ENCODE data around the gene MXD4. TPM values are rescaled to one million over a fixed set of nuclear protein-coding genes. Genes with fewer than 3 reads are reported as not detected.

Gene MXD4
- total and polyA plus RNA-seq, 9 of the 15 experiments (the other 6 are each of a cell fraction or from before 2014, with no cell fraction given), result 0.06 to 13.5 (median 5.9) TPM

- TF ChIP-seq, protein P1, sequence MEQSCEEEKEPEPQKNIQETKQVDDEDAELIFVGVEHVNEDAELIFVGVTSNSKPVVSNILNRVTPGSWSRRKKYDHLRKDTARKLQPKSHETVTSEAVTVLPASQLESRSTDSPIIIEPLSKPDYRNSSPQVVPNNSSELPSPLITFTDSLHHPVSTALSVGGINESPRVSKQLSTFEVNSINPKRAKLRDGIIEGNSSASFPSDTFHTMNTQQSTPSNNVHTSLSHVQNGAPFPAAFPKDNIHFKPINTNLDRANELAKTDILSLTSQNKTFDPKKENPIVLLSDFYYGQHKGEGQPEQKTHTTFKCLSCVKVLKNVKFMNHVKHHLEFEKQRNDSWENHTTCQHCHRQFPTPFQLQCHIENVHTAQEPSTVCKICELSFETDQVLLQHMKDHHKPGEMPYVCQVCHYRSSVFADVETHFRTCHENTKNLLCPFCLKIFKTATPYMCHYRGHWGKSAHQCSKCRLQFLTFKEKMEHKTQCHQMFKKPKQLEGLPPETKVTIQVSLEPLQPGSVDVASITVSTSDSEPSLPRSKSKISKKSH (CRISPR knock-in tag; IDR thresholded peaks at IDR 0.05), result no peak
- TF ChIP-seq CBX2 (IDR thresholded peaks at IDR 0.05; ENCODE audit: insufficient read depth, low read length, poor library complexity, severe bottlenecking), result no peak
- no peak for TF ChIP-seq ETS1 (conservative IDR thresholded peaks at IDR 0.05; ENCODE audit: control insufficient read depth, low read depth, low read length)
- no peak for TF ChIP-seq SMARCA4 (IDR thresholded peaks at IDR 0.05)
- TF ChIP-seq SETDB1 (IDR thresholded peaks at IDR 0.05; ENCODE audit: low read length), result no peak
Observed at GRCh38 chr4:2276581-2277325, 14.8 kb upstream of the MXD4 start (continued).

DNA sequence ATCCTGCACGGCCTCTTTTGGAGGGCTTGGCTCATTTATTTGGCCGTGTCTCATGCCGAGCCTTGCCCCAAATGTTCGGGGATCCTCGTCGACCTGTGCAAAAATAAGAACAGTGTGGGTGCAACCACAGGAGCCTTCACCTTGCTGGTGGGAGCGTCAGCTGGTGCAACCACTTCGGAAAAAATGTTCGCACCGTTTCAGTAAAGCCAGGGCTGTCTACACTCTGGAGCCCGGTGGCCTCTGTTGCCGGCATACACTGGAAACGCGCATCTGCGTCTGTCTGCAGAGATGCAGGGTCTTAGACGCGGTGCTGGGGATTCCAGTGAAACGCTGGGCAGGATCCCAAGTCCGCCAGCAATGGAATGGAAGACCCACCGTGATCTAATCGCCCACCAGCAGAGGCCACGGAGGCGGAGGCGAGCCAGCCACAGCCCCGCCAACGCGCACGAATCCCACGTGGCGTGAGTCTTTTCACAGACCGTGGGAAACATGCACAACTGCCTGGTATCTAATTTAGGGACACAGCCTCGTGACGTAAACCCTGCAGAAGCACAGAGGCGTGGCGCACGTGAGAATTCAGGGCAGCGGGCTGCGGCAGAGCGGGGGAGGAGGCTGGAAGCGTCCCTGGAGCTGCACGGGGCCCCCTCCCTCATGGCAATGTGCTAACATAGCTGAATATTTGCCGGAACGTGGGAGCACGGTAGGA, 13.8 kb upstream of the MXD4 start:
- H3K4me3 ChIP-seq, result no peak overlapping the region
- H3K4me1 ChIP-seq (replicated peaks in 1 of 2; ENCODE audit: control insufficient read depth in 2 of 2, insufficient read depth in 2 of 2, low read length in 2 of 2), result peaks cover 5 to 50% of the 10 kb centered on the region in 2 experiments; a peak in 4 of 5 replicates
- ChIA-PET POLR2A (no interaction called here), CTCF (ENCODE audit: low intra/inter-chr PET ratio) (no interaction called here)
- no peaks in the 10 kb centered on the region for H3K79me2 ChIP-seq (ENCODE audit: control insufficient read depth, insufficient read depth, low read length)
- no peak for ATAC-seq
- TF ChIP-seq ZNF217 (CRISPR knock-in tag; IDR thresholded peaks at IDR 0.05) (no peak), SNRNP70 (optimal IDR thresholded peaks at IDR 0.05; ENCODE audit: low read depth, low read length) (no peak), MCM5 (IDR thresholded peaks at IDR 0.05; ENCODE audit: low read depth) (no peak), ZBTB33 (CRISPR knock-in tag; IDR thresholded peaks at IDR 0.05) (peak; percentile 25; the same call in 1 of the 2 replicates)
- peaks cover 12% of the 10 kb centered on the region; the same call in 1 of the 3 replicates for H3K36me3 ChIP-seq (ENCODE audit: control insufficient read depth, insufficient read depth, low read length)
- no peak overlapping the region for H3K4me2 ChIP-seq (ENCODE audit: insufficient read depth, low read length)
- in situ Hi-C loops (cut with MboI), result no loop called here
- H3K9me3 ChIP-seq (replicated peaks; ENCODE audit: control insufficient read depth, insufficient read depth, low read depth, low read length), result no peaks in the 10 kb centered on the region
- peak; percentile 44 for FAIRE-seq
- WGBS (ENCODE audit: insufficient coverage, low coverage, missing lambda C conversion rate), result 79% methylated on average over 36 of the region's 44 CpGs
- no peak overlapping the region for H3K27ac ChIP-seq (ENCODE audit: extremely low read depth, low read depth, low read length)
- DNase-seq (ENCODE audit: extremely low read depth in 1 of 4, low spot score in 3 of 4), result no peak
- H3K9ac ChIP-seq (ENCODE audit: insufficient read depth in 1 of 2, low read depth in 2 of 2, low read length in 2 of 2), result peak overlapping the region in 1 of 2 experiments; percentile 7; a peak in 1 of 4 replicates
- no TSS peak for BruUV-seq (replicated peaks)
- H4K20me1 ChIP-seq (replicated peaks; ENCODE audit: control insufficient read depth, insufficient read depth, low read length), result no peaks in the 10 kb centered on the region
- H3K9me1 ChIP-seq (ENCODE audit: control insufficient read depth, insufficient read depth, low read length), result no peaks in the 10 kb centered on the region
- intact Hi-C loops (cut with micrococcal nuclease), result no loop called here
- H3K27me3 ChIP-seq (ENCODE audit: control insufficient read depth in 2 of 2, insufficient read depth in 2 of 2, low read length in 2 of 2), result no peaks in the 10 kb centered on the region
- H2AFZ ChIP-seq (ENCODE audit: low read depth, low read length), result no peak overlapping the region

Measured in K562 (cell line).